ENCODE data around the gene HIPK3.

The HIPK3 gene

GRCh38 chr11:33390944-33391892 is 134.0 kb downstream of the HIPK3 start:
- no peak for DNase-seq (ENCODE audit: low read depth in 2 of 2)

GRCh38 chr11:33391893-33392251 is 134.7 kb downstream of the HIPK3 start:
- no peak for DNase-seq (ENCODE audit: low read depth in 2 of 2)

- DNase-seq (ENCODE audit: low read depth in 2 of 2), result no peak
Measured at GRCh38 chr11:33394431-33395109, 137.4 kb downstream of the HIPK3 start.

- no peak for DNase-seq (ENCODE audit: low read depth in 2 of 2)
Measured at GRCh38 chr11:33396361-33396760, 139.2 kb downstream of the HIPK3 start.

- DNase-seq (ENCODE audit: low read depth in 2 of 2), result no peak
Measured at GRCh38 chr11:33399421-33399820, 142.2 kb downstream of the HIPK3 start.

- DNase-seq (ENCODE audit: low read depth in 2 of 2), result no peak
Measured at GRCh38 chr11:33402066-33402465, 144.9 kb downstream of the HIPK3 start.

GRCh38 chr11:33403344-33403743 is 146.2 kb downstream of the HIPK3 start:
- DNase-seq (ENCODE audit: low read depth in 2 of 2), result no peak

GRCh38 chr11:33405834-33406602 is 148.8 kb downstream of the HIPK3 start:
- DNase-seq (ENCODE audit: low read depth in 2 of 2), result no peak
